Measurements from ENCODE around the gene PNMA3. TPM values are rescaled to one million over a fixed set of nuclear protein-coding genes. Genes with fewer than 3 reads are reported as not detected.

The PNMA3 gene
- total RNA-seq, 1 experiment from 2014 or later: 0.41 TPM

DNA sequence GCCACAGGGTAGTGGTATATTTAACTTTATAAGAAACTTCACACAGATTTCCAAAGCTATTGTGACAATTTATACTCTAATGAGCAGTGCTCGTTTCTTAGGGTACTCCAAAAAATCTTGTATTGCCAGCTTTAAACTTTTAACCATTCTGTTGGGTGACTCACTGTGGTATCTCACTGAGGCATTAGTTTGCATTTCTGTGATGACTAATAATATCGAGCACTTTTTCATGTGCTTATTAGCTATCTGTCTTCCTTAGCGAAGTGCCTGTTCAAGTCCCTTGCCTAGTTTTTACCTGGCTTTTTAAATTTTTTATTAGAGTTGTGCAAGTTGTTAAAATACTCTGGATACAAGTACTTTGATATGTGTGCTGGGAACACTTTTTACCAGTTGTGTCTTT is 5.5 kb downstream of the PNMA3 start:
- in situ Hi-C loops (cut with HindIII; ENCODE audit: low pct_unique_long_range_greater_than_20kb, low sequenced_read_pairs) (no loop called here), intact Hi-C loops (cut with micrococcal nuclease; ENCODE audit: unreplicated experiment) (no loop called here)
- DNase-seq (ENCODE audit: low read depth, low spot score) (no peak), ATAC-seq (no peak)
- POLR2A ChIA-PET: no interaction called here
- H3K27ac ChIP-seq (ENCODE audit: low read length): no peak overlapping the region
- no peak overlapping the region for H3K4me3 ChIP-seq (ENCODE audit: low read depth in 2 of 2, low read length in 2 of 2)
- TF ChIP-seq POLR2AphosphoS5 (IDR thresholded peaks at IDR 0.05; ENCODE audit: low read depth, low read length) (no peak), SIN3A (IDR thresholded peaks at IDR 0.05; ENCODE audit: borderline replicate concordance, insufficient read depth, low read depth, low read length) (no peak), TCF7L2 (IDR thresholded peaks at IDR 0.05; ENCODE audit: low read depth, low read length) (no peak)
- TF ChIP-seq, protein P1, sequence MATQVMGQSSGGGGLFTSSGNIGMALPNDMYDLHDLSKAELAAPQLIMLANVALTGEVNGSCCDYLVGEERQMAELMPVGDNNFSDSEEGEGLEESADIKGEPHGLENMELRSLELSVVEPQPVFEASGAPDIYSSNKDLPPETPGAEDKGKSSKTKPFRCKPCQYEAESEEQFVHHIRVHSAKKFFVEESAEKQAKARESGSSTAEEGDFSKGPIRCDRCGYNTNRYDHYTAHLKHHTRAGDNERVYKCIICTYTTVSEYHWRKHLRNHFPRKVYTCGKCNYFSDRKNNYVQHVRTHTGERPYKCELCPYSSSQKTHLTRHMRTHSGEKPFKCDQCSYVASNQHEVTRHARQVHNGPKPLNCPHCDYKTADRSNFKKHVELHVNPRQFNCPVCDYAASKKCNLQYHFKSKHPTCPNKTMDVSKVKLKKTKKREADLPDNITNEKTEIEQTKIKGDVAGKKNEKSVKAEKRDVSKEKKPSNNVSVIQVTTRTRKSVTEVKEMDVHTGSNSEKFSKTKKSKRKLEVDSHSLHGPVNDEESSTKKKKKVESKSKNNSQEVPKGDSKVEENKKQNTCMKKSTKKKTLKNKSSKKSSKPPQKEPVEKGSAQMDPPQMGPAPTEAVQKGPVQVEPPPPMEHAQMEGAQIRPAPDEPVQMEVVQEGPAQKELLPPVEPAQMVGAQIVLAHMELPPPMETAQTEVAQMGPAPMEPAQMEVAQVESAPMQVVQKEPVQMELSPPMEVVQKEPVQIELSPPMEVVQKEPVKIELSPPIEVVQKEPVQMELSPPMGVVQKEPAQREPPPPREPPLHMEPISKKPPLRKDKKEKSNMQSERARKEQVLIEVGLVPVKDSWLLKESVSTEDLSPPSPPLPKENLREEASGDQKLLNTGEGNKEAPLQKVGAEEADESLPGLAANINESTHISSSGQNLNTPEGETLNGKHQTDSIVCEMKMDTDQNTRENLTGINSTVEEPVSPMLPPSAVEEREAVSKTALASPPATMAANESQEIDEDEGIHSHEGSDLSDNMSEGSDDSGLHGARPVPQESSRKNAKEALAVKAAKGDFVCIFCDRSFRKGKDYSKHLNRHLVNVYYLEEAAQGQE (IDR thresholded peaks at IDR 0.05; ENCODE audit: insufficient read depth in 1 of 2, low read depth in 2 of 2, low read length in 1 of 2): no peak
- TF ChIP-seq, protein P2, sequence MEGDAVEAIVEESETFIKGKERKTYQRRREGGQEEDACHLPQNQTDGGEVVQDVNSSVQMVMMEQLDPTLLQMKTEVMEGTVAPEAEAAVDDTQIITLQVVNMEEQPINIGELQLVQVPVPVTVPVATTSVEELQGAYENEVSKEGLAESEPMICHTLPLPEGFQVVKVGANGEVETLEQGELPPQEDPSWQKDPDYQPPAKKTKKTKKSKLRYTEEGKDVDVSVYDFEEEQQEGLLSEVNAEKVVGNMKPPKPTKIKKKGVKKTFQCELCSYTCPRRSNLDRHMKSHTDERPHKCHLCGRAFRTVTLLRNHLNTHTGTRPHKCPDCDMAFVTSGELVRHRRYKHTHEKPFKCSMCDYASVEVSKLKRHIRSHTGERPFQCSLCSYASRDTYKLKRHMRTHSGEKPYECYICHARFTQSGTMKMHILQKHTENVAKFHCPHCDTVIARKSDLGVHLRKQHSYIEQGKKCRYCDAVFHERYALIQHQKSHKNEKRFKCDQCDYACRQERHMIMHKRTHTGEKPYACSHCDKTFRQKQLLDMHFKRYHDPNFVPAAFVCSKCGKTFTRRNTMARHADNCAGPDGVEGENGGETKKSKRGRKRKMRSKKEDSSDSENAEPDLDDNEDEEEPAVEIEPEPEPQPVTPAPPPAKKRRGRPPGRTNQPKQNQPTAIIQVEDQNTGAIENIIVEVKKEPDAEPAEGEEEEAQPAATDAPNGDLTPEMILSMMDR (IDR thresholded peaks at IDR 0.05): no peak
- H3K9me3 ChIP-seq (ENCODE audit: control insufficient read depth, insufficient read depth, low read depth, low read length): no peaks in the 10 kb centered on the region
- no peaks in the 10 kb centered on the region for H3K4me1 ChIP-seq (ENCODE audit: control insufficient read depth, insufficient read depth, low read length)
- BruUV-seq (replicated peaks): no TSS peak
- peaks cover 4% of the 10 kb centered on the region for H3K27me3 ChIP-seq (ENCODE audit: control insufficient read depth, insufficient read depth, low read length)
- no peaks in the 10 kb centered on the region for H3K36me3 ChIP-seq (ENCODE audit: control insufficient read depth, insufficient read depth, low read length)
- CTCF ChIA-PET: interaction anchor here (0.6 kb wide), 1 partner anchor 344 kb away, joined by 3 read pairs; no protein-coding TSS in a partner anchor

GRCh38 chrX:153063315-153063714 is 7.0 kb downstream of the PNMA3 start:
- no peak for DNase-seq (ENCODE audit: low read depth, low spot score)
- no peaks in the 10 kb centered on the region for H3K4me1 ChIP-seq (ENCODE audit: control insufficient read depth, insufficient read depth, low read length)
- ChIA-PET POLR2A (no interaction called here), CTCF (no interaction called here)
- ATAC-seq: no peak
- in situ Hi-C loops (cut with HindIII; ENCODE audit: low pct_unique_long_range_greater_than_20kb, low sequenced_read_pairs): no loop called here
- H3K27me3 ChIP-seq (ENCODE audit: control insufficient read depth, insufficient read depth, low read length): no peaks in the 10 kb centered on the region; the same call in 1 of the 2 replicates
- intact Hi-C loops (cut with micrococcal nuclease; ENCODE audit: unreplicated experiment): no loop called here
- H3K4me3 ChIP-seq (ENCODE audit: low read depth in 2 of 2, low read length in 2 of 2): no peak overlapping the region
- no peaks in the 10 kb centered on the region for H3K9me3 ChIP-seq (ENCODE audit: control insufficient read depth, insufficient read depth, low read depth, low read length)
- no peaks in the 10 kb centered on the region for H3K36me3 ChIP-seq (ENCODE audit: control insufficient read depth, insufficient read depth, low read length)
- H3K27ac ChIP-seq (ENCODE audit: low read length): no peak overlapping the region
- no TSS peak for BruUV-seq (replicated peaks)
- TF ChIP-seq, protein P2 (IDR thresholded peaks at IDR 0.05): no peak
- no peak for TF ChIP-seq TCF7L2 (IDR thresholded peaks at IDR 0.05; ENCODE audit: low read depth, low read length)
- TF ChIP-seq SIN3A (IDR thresholded peaks at IDR 0.05; ENCODE audit: borderline replicate concordance, insufficient read depth, low read depth, low read length): no peak
- TF ChIP-seq POLR2AphosphoS5 (IDR thresholded peaks at IDR 0.05; ENCODE audit: low read depth, low read length): no peak
- TF ChIP-seq, protein P1 (IDR thresholded peaks at IDR 0.05; ENCODE audit: insufficient read depth in 1 of 2, low read depth in 2 of 2, low read length in 1 of 2): no peak

Measured in Panc1 (cell line).